ENCODE measurements around the gene TRAPPC12.
A peak's percentile ranks its signal among the peaks of the same experiment; 100 is the strongest.
"Not testable (repeated sequence)": the region's sequence is repeated elsewhere in the genome, so short reads cannot be mapped to it uniquely, and the experiment has no call there.

The TRAPPC12 gene

DNA sequence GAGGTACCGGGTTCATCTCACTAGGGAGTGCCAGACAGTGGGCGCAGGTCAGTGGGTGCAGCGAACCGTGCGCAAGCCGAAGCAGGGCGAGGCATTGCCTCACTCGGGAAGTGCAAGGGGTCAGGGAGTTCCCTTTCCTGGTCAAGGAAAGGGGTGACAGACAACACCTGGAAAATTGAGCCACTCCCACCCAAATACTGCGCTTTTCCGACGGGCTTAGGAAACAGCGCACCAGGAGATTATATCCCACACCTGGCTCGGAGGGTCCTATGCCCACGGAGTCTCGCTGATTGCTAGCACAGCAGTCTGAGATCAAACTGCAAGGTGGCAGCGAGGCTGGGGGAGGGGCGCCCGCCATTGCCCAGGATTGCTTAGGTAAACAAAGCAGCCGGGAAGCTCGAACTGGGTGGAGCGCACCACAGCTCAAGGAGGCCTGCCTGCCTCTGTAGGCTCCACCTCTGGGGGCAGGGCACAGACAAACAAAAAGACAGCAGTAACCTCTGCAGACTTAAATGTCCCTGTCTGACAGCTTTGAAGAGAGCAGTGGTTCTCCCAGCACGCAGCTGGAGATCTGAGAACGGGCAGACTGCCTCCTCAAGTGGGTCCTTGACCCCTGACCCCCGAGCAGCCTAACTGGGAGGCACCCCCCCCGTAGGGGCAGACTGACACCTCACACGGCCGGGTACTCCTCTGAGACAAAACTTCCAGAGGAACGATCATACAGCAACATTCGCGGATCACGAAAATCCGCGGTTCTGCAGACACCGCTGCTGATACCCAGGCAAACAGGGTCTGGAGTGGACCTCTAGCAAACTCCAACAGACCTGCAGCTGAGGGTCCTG, 9.9 kb upstream of the TRAPPC12 start:
- not testable (repeated sequence) for DNase-seq (ENCODE audit: low spot score)

DNA sequence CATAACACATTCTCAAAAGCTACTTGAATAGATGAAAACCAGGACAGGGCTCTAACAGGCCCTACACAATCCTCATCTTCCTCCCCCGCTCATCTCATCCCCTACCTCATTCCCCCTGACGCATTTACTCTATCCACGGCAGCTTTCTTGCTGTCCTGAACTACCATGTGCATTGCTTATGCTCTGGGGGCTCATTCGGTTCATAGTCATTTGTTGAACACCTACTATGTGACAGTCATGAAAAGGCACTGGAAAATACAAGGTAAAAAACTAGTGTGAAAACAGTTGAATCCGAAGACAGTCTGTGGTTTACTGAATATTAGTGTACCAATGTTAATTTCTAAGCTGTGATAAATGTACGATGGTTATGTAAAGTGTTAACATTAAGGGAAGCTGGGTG, 2.7 kb upstream of the TRAPPC12 start:
- no peak for DNase-seq (ENCODE audit: low spot score)

DNA sequence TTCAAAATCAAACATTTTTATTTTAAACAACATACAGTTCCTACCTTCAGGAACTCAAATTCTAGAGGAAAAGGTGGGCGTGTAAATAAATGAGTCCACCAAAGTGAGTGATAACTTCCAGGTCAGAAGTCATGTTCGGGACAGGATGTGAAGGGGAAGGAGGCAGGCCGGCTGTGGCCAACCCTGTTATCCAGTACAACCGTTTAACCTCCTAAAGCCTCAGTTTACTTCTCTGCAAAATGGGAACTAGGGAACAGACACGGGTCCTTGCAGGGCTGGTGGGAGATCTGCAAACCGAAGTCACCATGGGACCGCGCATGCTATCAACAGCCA, 2.2 kb upstream of the TRAPPC12 start:
- DNase-seq (ENCODE audit: low spot score): peak; percentile 53

DNA sequence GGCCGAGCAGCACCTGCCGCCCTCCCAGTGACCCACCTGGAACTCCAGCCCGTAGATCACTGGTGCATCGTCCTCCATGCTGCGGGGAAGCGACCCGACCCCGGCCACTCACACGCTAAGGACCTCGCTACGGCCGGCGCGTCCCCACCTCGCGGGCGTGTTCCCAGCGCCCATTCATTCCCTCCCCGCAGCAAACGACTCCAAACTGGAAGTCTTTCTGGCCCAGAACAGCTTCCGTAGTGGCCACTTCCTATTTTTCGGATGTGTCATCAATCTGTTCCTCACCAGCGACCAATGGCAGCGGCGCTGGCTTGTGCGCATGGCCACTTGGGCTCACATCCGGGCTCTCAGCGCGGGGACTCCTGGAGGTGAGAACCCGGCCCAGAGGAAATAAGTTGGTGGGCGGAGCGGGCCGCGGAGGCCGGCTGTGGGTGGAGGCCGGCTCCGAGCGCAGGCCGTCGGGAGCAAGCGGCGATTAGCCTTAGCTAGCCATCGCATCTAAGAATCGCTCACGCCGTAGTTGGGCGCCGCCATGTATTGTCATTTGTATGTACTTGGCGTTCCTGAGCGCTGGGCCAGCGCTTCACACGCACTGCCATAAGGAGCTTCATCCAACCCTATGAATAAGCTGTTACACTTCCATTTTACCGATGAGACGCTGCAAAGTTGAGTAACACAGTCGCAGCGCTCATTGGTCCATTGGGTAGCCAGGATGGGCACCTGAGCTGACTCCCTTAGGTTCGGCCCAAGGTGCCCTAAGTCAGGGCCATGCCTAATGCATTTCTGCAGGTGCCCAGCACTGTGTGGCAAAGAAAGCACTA, 1.7 kb upstream of the TRAPPC12 start, which contains the start of gene EIPR1:
Gene EIPR1, minus strand, starts transcription at position 207 of the 821 bp plus-strand sequence. Its CDS starts 129 bp downstream, at position 78.
- peak; percentile 96 for DNase-seq (ENCODE audit: low spot score)

DNA sequence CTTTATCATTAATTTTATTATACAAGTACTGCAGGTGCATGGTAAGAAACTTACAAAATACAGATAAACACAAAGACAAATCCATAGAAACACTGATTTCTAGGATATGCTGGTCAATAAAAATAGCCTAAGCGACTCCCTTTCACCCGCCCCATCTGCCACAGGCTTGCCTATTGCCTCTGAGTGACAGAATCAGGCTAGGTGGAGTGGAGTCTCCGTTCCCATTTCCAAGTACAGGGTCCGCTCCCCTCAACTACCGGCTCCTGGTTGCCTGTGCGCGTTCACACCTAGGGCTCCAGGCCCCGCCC, 201 bp upstream of the TRAPPC12 start:
- DNase-seq (ENCODE audit: low spot score): no peak

DNA sequence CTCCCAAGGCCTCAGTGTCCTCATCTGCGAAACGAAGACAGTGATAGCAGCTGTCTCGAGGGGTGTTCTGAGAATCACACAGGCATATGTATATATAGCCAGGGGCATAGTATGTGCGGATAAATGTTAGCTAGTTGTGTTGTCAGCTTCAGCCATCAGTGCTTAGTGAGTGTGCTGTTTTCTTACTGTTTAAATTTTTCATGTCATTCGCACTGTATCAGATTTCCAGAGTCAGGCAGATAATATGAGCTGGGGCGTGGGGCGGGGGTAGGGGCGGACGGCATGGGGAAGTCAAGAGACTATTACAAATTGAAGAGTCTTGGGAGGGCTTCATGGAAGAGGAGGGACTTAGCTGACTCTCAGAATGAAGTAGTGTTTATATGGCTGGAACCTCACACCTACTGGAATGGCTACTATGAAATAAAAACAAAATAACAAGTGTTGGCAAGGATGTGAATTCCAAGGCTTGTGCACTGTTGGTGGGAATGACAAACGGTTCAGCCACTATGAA, 7.0 kb downstream of the TRAPPC12 start:
- no peak for DNase-seq (ENCODE audit: low spot score)

DNA sequence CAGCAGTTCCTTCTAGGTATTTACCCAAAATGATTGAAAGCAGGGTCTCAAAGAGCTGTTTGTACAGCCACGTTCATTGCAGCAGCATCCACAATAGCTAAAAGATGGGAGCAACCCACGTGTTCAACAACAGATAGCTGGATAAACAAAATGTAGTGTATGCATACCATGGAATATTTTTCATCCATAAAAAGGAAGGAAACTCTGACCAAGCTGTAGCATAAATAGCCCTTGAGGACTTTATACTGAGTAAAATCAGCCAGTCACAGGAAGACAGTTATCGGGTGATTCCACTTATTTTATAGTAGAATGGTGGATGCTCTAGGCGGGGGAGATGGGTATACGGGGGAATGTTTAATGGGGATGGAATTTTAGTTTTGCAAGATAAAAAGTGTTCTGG, 7.5 kb downstream of the TRAPPC12 start:
- no peak for DNase-seq (ENCODE audit: low spot score)

DNA sequence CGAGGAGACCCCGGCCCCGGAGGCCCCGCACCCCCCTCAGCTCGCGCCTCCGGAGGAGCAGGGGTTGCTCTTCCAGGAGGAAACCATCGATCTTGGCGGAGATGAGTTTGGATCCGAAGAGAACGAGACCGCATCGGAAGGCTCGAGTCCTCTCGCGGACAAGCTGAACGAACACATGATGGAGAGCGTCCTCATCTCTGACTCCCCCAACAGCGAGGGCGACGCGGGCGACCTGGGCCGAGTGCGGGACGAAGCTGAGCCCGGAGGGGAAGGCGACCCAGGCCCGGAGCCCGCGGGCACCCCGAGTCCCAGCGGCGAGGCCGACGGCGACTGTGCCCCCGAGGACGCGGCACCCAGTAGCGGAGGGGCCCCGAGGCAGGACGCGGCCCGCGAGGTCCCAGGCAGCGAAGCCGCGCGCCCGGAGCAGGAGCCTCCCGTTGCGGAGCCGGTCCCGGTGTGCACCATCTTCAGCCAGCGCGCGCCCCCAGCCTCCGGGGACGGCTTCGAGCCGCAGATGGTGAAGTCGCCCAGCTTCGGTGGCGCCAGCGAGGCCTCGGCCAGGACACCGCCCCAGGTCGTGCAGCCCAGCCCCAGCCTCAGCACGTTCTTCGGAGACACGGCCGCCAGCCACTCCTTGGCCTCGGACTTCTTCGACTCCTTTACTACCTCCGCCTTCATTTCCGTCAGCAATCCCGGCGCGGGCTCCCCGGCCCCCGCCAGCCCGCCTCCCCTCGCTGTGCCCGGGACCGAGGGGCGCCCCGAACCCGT, 8.3 kb downstream of the TRAPPC12 start:
- no peak for DNase-seq (ENCODE audit: low spot score)

DNA sequence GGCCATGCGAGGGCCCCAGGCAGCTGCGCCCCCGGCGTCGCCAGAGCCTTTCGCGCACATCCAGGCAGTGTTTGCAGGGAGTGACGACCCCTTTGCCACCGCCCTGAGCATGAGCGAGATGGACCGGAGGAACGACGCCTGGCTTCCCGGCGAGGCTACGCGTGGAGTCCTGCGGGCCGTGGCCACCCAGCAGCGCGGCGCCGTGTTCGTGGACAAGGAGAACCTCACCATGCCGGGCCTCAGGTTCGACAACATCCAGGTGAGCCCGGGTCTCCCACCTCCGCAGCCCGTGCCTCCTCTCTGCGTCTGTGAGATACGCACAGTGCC, 8.9 kb downstream of the TRAPPC12 start:
- DNase-seq (ENCODE audit: low spot score): no peak

DNA sequence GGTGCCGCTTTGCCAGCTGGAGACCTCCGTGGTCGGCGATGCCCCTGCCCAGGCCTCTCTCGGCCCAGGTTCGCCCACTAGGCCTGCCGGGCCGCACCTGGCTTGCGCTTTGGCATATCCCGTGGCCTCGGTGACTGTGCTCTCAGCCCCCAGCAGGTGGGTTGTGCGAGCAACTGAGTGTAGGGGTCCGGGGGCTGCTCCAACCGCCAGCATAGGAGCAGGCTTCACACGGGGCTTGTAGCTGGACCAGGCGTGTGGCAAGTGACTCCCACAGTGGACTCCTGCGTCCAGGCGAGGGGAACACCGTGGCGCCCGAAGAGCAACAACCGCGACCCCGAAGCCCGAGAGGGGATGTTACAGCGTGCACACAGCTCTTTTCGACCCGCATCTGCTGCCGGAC, 9.7 kb downstream of the TRAPPC12 start:
- no peak for DNase-seq (ENCODE audit: low spot score)

DNA sequence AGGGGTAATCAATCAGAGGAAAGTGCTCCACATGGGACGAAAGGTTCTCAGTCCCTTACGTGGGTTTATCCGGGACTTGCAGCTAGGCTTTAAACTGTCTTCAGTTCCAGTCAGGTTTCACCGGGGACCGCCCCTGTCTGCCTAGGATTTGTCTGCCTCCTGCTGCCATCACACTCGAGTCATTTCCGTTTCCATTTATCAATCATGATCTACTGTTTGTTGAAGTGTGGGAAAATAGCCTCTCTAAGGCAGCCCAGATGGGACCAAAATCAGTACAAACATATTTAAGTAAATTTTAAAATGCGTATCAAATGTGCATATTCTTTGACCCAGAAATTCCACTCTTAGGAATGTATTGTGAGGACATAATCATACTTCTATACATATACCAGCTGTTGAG, 10.5 kb downstream of the TRAPPC12 start:
- DNase-seq (ENCODE audit: low spot score): no peak

DNA sequence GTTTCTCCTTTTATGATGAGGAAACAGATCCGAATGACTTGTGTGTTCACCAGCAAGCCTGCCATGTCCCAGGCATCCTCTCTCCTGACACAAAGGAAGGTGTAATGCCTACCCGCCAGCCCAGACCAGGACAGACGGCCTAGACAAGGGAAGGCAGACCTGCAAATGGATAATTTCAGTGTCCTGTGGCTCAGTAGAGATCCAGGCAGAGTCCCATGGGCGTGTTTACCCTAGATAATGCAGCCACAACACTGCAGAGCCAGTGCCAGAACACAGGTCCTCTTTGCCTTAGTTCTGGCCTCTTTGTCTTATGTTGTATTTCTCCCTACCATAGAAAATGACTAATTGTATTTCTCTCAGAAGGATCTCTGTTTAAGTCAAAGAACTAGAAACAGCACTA, 12.7 kb downstream of the TRAPPC12 start:
- DNase-seq (ENCODE audit: low spot score): no peak

DNA sequence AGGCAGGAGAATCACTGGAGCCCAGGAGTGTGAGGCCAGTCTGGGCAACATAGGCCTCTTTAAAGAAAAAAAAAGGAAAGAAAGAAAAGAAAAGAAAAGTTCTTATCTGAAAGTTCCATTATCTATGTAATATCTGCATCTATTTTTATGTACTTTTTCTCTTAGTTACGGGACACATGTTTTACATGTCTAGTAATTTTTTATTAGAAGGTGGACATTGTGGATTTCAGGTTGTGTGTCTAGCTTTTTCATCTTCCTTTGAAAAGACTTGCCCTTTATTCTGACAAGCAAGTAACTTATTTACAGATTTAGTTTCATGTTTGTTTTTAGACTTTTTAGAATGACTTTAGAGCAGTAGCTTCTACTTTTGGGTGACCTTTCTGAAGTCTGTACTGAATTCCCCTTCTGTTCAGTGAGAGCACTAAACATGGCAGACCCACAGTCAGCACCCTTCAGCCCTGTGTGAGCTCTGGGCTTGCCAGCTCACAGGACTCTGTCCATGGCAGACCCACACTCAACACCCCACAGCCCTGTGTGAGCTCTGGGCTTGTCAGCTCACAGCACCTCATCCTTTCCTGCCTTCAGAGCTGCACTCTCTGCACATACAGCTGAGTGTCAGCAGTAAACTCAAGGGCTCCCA, 17.5 kb downstream of the TRAPPC12 start:
- no peak for DNase-seq (ENCODE audit: low spot score)

DNA sequence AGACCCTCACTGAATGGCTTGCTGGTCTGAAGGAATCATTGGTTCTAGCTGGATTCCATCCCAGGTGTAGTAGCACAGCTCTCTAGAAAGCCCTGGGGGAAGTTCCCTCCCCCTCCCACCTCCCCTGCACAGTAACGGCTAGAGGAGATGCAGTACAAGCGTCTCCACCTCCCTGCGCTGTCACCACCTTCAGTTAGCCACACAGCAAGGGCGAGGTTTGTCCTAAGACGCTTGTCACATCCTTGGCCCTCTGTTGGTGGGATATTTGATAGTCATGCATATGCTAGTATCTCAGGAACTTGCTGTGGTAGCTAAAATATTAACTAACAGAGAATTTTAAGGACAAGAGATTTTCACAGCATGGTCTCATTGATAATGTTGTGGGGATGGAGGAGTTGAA, 19.4 kb downstream of the TRAPPC12 start:
- DNase-seq (ENCODE audit: low spot score): no peak

DNA sequence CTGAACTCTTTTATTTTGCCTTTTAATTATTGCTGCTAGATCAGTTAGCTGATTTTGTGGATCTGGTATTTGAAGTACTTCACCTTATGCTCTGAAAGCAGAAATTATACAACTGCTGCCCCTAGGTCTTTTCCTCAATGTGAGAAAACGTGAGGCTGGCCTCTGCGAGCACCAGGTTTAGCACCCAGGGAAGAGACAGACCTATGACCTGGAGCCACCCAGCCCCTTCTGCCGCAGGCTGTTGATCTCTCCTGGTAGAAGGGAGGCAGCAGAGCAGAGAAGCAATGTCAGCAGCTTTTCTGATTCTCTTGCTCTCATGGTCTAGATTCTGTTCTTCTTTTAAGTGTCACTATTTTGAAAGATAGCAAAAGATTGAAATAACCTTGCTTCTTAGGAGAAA, 19.9 kb downstream of the TRAPPC12 start:
- no peak for DNase-seq (ENCODE audit: low spot score)

DNA sequence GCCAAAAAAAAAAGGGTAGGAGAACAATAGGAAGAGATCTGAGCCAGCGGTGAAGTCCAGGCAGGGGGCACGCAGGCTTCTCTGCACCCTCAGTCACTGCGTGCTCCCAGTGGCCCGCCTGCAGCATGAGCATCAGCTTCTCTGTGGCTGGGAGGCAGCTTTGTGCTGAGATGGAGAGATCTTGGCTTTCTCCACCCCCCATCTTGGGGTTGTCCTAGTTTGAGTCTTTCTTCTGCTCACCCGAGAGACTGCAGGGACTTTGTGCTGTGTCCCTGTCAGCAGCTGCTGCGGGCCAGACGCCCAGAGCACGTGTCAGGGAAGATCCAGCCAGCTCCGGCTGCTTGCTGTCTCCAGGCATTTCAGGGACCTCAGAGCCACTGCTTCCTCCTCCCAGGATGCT, 20.3 kb downstream of the TRAPPC12 start:
- DNase-seq (ENCODE audit: low spot score): no peak

DNA sequence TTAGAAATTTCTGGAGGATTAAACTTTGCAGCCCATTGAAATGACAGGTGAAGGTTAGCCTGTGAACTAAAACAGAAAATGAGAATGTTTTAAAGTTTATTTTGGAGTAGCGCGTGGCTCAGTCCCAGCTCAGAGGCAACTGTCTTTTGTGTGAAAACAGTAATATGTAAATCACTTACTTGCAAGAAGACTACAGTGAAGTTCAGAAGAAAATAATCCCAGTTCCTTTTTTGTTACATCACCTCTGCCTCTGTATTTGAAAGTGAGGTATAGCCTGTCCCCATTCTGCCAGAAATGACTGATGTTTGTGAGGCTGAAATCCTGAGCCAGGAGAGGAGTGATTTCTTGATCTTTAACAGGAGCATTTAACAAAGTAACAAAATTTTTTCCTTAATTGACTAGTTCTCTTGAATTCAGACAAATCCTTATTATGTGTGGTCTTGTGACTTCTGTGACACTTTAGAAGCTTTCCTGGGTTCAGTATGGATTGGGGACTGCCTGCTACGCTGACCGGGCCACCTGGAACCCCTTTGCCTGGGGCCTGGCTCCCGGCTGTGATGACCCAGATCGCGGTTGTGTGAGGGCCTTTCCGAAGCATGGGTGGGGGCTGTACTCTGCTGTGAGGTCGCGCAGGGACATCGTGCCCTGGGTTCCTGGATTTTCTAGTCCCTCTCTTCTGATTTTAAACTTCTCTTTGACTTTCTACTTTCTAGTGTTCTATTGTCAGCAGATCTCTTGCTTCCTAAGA, 24.3 kb downstream of the TRAPPC12 start:
- DNase-seq (ENCODE audit: low spot score): no peak

DNA sequence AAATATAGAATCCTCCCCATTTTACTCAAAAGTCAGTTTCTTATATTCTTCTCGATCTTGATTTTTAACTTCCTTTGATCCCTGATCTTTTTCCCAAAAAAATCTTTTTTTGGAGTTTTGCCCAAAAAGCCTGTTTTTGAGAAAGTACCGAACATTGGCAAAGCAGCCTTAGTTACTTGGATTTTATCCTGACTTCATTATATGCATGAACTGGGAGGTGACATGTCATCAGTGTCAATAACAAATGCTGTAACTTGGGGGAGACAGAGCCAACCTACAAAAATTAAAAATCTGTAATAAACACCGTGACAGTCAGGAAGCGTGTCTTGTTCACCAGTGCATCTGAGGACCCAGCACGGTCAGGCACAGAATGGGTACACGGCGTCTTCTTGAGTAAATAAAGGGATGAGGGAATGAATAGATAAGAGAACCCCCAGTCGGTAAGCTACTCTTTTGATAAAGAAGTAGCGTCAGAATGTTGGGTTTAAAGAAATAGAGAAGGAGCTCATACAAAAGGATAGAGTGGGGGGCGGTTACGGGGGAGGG, 24.9 kb downstream of the TRAPPC12 start:
- DNase-seq (ENCODE audit: low spot score): no peak

DNA sequence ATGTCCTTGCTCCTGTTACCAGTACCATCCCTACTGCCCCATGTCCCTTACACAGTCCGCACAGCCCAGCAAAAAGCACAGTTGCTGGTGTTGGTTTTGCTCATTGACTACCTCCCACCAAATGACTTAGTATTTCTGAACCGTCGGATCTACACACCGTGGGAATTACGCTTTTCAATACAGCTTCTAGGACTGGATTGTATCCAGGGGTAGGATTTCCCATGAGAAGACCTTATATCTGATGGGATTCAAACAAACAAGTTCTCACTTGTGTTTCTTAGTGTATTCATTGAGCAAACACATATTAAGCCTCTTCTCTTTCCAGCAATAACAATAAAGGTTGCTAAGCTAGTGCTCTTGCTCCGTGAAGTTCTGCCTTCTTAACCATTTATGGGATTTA, 25.8 kb downstream of the TRAPPC12 start:
- no peak for DNase-seq (ENCODE audit: low spot score)

DNA sequence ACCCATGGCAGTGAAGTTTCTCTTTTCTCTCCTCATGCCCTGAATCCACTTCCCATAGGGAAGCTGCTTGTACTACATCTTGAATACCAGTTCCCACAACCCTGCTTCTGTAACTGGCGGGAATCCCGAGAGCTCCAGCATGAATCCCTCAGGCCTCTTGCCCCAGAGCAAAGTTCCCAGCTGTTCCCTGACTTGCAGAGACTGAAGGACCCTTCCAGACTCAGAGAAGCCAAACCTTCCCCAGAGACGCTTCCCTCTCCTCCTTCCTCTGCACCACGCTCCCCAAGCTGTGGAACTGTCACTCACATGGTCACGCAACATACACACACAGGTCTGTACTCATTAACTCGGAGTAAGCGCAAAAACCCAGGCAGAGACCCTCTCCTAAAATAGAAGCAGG, 26.4 kb downstream of the TRAPPC12 start:
- DNase-seq (ENCODE audit: low spot score): no peak

DNA sequence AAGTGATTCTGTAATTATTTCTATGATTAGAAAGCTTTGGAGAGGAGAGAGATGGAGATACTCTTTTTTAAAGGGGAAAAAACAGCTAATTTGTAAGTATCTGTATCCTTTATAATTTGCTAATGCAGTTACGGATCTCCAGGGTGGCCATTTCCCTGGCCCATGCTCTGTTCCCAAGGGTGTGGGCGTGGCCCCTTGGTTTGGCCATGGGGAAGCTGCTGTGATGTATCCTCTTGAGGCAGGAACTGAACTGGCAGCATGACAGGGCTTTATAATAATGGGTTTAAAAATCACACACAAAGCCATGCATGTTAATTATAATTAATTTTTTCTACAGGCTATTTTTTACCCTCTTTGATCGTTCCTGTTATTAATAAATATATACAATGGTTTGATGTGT, 27.0 kb downstream of the TRAPPC12 start:
- no peak for DNase-seq (ENCODE audit: low spot score)
